Measurements from ENCODE around the gene UST.
"Not testable (repeated sequence)": the region's sequence is repeated elsewhere in the genome, so short reads cannot be mapped to it uniquely, and the experiment has no call there.

UST gene

DNA sequence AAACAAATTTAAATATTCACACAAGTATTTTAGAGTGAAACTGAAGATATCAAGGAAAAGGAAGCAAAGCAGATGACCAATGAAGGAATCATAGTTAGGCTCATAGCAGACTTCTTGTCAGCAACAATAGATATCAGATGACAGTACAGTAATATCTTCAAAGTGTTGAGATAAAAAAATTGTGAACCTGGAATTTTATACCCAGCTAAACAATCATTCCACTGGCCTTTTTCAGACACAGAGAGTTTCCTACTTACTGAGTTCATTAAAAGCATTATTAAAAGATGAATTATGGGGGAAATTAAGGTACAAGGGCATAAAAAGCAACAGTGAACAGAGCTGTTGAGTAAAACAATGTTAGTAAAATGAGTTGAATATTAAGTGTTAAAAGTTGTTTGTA is 254.6 kb downstream of the UST start:
- no peak for DNase-seq
- Histone ChIP-seq H3K27ac (no peak overlapping the region), H3K27me3 (replicated peaks) (no peaks in the 10 kb centered on the region), H3K36me3 (replicated peaks) (no peaks in the 10 kb centered on the region), H3K4me3 (ENCODE audit: low read depth, low read length) (no peak overlapping the region)
- TF ChIP-seq, protein P1, sequence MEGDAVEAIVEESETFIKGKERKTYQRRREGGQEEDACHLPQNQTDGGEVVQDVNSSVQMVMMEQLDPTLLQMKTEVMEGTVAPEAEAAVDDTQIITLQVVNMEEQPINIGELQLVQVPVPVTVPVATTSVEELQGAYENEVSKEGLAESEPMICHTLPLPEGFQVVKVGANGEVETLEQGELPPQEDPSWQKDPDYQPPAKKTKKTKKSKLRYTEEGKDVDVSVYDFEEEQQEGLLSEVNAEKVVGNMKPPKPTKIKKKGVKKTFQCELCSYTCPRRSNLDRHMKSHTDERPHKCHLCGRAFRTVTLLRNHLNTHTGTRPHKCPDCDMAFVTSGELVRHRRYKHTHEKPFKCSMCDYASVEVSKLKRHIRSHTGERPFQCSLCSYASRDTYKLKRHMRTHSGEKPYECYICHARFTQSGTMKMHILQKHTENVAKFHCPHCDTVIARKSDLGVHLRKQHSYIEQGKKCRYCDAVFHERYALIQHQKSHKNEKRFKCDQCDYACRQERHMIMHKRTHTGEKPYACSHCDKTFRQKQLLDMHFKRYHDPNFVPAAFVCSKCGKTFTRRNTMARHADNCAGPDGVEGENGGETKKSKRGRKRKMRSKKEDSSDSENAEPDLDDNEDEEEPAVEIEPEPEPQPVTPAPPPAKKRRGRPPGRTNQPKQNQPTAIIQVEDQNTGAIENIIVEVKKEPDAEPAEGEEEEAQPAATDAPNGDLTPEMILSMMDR (IDR thresholded peaks at IDR 0.05; ENCODE audit: low read depth, low read length, missing control alignments), result no peak
- in situ Hi-C loops (cut with HindIII; ENCODE audit: low pct_ligation_motif_present, low sequenced_read_pairs), result no loop called here

DNA sequence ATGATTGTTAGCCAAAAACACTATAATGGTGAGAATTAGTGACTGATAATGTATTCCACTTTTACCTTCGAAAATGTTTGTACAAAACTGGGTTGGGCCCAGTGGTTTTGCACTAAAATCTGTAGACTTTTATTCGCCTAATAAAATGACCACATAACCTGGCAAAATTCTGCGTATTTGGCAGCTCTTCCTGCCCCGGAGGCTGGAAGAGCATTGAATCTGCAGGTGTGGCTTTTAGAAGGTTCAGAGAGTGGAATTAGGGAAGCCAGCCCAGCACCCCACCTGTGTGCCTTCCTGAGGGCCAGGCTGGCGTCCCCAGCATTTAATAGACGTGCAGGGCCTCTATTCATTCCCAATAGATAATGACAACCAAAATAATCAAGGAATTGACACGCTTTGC is 256.7 kb downstream of the UST start:
- in situ Hi-C loops (cut with HindIII; ENCODE audit: low pct_ligation_motif_present, low sequenced_read_pairs), result no loop called here
- Histone ChIP-seq H3K36me3 (replicated peaks) (no peaks in the 10 kb centered on the region), H3K27ac (no peak overlapping the region), H3K4me3 (ENCODE audit: low read depth, low read length) (no peak overlapping the region), H3K27me3 (replicated peaks) (no peaks in the 10 kb centered on the region)
- DNase-seq, result no peak
- TF ChIP-seq, protein P1 (IDR thresholded peaks at IDR 0.05; ENCODE audit: low read depth, low read length, missing control alignments), result no peak

DNA sequence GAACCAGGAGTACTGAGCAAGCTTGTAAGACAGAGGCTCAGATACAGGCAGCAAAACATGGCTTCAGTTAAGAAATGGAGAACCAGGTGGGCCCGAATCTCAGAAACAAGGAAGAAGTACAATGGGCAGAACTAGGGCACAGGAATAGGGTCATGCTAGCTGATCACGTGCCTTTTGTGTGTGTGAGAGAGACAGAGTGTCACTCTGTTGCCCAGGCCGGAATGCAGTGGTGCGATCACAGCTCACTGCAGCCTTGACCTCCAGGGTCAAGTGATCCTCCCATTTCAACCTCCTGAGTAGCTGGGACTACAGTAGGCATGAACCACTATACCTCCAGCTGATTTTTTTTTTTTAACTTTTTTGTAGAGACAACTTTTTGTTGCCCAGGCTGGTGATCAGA is 257.8 kb downstream of the UST start:
- DNase-seq, result no peak
- Histone ChIP-seq H3K4me3 (ENCODE audit: low read depth, low read length) (no peak overlapping the region), H3K36me3 (replicated peaks) (no peaks in the 10 kb centered on the region), H3K27me3 (replicated peaks) (no peaks in the 10 kb centered on the region), H3K27ac (no peak overlapping the region)
- in situ Hi-C loops (cut with HindIII; ENCODE audit: low pct_ligation_motif_present, low sequenced_read_pairs), result no loop called here
- TF ChIP-seq, protein P1 (IDR thresholded peaks at IDR 0.05; ENCODE audit: low read depth, low read length, missing control alignments), result no peak

DNA sequence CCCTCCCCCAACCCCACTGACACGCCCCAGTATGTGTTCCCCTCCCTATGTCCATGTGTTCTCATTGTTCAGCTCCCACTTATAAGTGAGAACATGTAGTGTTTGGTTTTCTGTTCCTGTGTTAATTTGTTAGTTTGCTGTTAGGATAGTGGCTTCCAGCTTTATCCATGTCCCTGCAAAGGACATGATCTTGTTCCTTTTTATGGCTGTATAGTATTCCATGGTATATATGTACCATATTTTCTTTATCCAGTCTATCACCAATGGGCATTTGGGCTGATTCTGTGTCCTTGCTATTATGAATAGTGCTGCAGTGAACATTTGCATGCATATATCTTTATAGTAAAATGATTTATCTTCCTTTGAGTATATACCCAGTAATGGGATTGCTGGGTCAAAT is 259.4 kb downstream of the UST start:
- DNase-seq; H3K27ac ChIP-seq; H3K27me3 ChIP-seq (replicated peaks); H3K36me3 ChIP-seq (replicated peaks); in situ Hi-C loops (cut with HindIII; ENCODE audit: low pct_ligation_motif_present, low sequenced_read_pairs); H3K4me3 ChIP-seq (ENCODE audit: low read depth, low read length): not testable (repeated sequence)

DNA sequence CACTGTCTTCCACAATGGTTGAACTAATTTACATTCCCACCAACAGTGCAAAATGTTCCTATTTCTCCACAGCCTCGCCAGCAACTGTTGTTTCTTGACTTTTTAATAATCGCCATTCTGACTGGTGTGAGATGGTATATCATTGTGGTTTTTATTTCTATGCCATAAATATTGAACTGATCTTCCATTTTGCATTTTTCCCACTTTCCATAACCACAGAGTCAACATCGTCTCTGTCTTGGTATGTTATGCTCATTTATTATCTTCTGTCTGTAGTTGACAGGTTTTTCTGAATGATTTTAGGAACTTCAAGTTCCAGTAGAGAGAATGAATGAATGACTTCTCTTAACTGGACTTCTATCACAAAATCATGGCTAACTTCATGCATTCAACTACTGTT is 259.8 kb downstream of the UST start:
- Histone ChIP-seq H3K27ac (no peak overlapping the region), H3K4me3 (ENCODE audit: low read depth, low read length) (no peak overlapping the region), H3K36me3 (replicated peaks) (no peaks in the 10 kb centered on the region), H3K27me3 (replicated peaks) (no peaks in the 10 kb centered on the region)
- TF ChIP-seq, protein P1 (IDR thresholded peaks at IDR 0.05; ENCODE audit: low read depth, low read length, missing control alignments), result no peak
- in situ Hi-C loops (cut with HindIII; ENCODE audit: low pct_ligation_motif_present, low sequenced_read_pairs), result no loop called here
- DNase-seq, result no peak

DNA sequence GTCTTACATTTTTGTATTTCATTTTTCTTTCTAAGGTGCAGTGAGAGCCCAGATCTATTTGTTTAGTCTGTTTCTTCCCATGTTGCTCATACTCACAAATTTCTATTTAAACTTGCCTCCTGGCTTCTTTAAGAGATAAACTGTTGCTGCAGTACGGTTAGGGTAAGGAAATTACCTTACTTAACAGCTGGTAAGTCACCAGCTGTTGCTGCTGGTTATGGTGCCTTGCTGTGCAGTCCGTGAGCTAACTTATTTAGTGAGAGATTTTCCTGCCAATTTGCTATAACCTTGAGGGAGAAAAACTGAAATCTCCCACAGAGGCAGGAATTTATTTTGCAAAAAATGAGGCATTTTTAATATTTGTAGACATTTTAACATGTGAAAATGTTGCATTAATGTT is 261.0 kb downstream of the UST start:
- TF ChIP-seq, protein P1 (IDR thresholded peaks at IDR 0.05; ENCODE audit: low read depth, low read length, missing control alignments), result no peak
- in situ Hi-C loops (cut with HindIII; ENCODE audit: low pct_ligation_motif_present, low sequenced_read_pairs), result no loop called here
- no peak overlapping the region for H3K27ac ChIP-seq
- H3K4me3 ChIP-seq (ENCODE audit: low read depth, low read length), result no peak overlapping the region
- H3K27me3 ChIP-seq (replicated peaks), result no peaks in the 10 kb centered on the region
- no peaks in the 10 kb centered on the region for H3K36me3 ChIP-seq (replicated peaks)
- DNase-seq, result no peak
